RWPE1 (cell line): Measurements from ENCODE around the gene RNF157.
"Not testable (repeated sequence)": the region's sequence is repeated elsewhere in the genome, so short reads cannot be mapped to it uniquely, and the experiment has no call there.

Experiments
- CTCF ChIA-PET: fragments of 350-600 bp; sonication (Branson Sonifier 250); formaldehyde crosslinking; extraction: SDS; loops from one replicate; lab custom pipeline; 2021; lab: Yijun Ruan, JAX
- POLR2A ChIA-PET: fragments of 400-600 bp; formaldehyde crosslinking; extraction: SDS; loops from one replicate; lab custom pipeline; 2020; ENCODE audit warnings: antibody characterized with exemption; ENCODE audit not compliant: low non-redundant PET; lab: Yijun Ruan, JAX
- DNase-seq: peaks from one replicate; pipeline ENCODE4 v3.0.0; 2012; ENCODE audit warnings: low spot score
- H3K27ac ChIP-seq: fragments of 450-650 bp; 2 replicates; pipeline ENCODE4 v1.5.1; 2017
- CTCF ChIP-seq: fragments of 450-650 bp; conservative IDR thresholded peaks from 2 replicates; pipeline ENCODE4 v1.5.1; 2017; ENCODE audit warnings: low read depth, mild to moderate bottlenecking

RNF157 gene

GRCh38 chr17:76254275-76254674 lies 14.0 kb upstream of the RNF157 start:
- ChIA-PET POLR2A (no interaction called here), CTCF (interaction anchor here (0.7 to 1.1 kb wide), 3 partner anchors 19 to 254 kb away, joined by 3 to 4 read pairs (median 3); no protein-coding TSS in a partner anchor)
- no peak for DNase-seq
- no peak overlapping the region for H3K27ac ChIP-seq
- TF ChIP-seq CTCF, result no peak

- POLR2A ChIA-PET, result no interaction called here
- no peak for DNase-seq
- H3K27ac ChIP-seq, result no peak overlapping the region
- no peak for TF ChIP-seq CTCF
- CTCF ChIA-PET, result interaction anchor here (1.0 to 1.1 kb wide), 2 partner anchors 11 to 25 kb away, joined by 3 to 4 read pairs; no protein-coding TSS in a partner anchor
These were observed 13.5 kb upstream of the RNF157 start for GRCh38 chr17:76253841-76254240.

- DNase-seq, H3K27ac ChIP-seq, POLR2A ChIA-PET: not testable (repeated sequence)
- CTCF ChIA-PET, result interaction anchor here (1.0 kb wide), 1 partner anchor 10 kb away, joined by 3 read pairs; no protein-coding TSS in a partner anchor
These were observed 12.9 kb upstream of the RNF157 start for GRCh38 chr17:76252967-76253766.

GRCh38 chr17:76252040-76252954 lies 12.0 kb upstream of the RNF157 start:
- ChIA-PET POLR2A (no interaction called here), CTCF (interaction anchor here (0.5 to 0.6 kb wide), 2 partner anchors 37 to 255 kb away, joined by 3 to 8 read pairs; no protein-coding TSS in a partner anchor)
- H3K27ac ChIP-seq, result peak overlapping the region; percentile 42
- DNase-seq, result peak; percentile 56
- no peak for TF ChIP-seq CTCF

GRCh38 chr17:76251478-76252039 lies 11.3 kb upstream of the RNF157 start:
- POLR2A ChIA-PET, result no interaction called here
- TF ChIP-seq CTCF, result no peak
- H3K27ac ChIP-seq, result peak overlapping the region; percentile 42
- CTCF ChIA-PET, result interaction anchor here (0.6 kb wide), 1 partner anchor 255 kb away, joined by 3 read pairs; no protein-coding TSS in a partner anchor
- no peak for DNase-seq

- POLR2A ChIA-PET, result no interaction called here
- CTCF ChIA-PET, result interaction anchor here (0.6 to 1.1 kb wide), 2 partner anchors 29 to 38 kb away, joined by 3 to 7 read pairs; no protein-coding TSS in a partner anchor
- no peak for TF ChIP-seq CTCF
- H3K27ac ChIP-seq, result no peak overlapping the region
- DNase-seq, result no peak
These were observed 9.8 kb upstream of the RNF157 start for GRCh38 chr17:76250141-76250540.
